GM04503 (cell line): ENCODE results near the gene NCAPD2.
"Not testable (repeated sequence)": the region's sequence is repeated elsewhere in the genome, so short reads cannot be mapped to it uniquely, and the experiment has no call there.

Experiments
- DNase-seq: peaks from one replicate; pipeline ENCODE4 v3.0.0-alpha.2; 2012; ENCODE audit warnings: low read depth

The NCAPD2 gene

DNA sequence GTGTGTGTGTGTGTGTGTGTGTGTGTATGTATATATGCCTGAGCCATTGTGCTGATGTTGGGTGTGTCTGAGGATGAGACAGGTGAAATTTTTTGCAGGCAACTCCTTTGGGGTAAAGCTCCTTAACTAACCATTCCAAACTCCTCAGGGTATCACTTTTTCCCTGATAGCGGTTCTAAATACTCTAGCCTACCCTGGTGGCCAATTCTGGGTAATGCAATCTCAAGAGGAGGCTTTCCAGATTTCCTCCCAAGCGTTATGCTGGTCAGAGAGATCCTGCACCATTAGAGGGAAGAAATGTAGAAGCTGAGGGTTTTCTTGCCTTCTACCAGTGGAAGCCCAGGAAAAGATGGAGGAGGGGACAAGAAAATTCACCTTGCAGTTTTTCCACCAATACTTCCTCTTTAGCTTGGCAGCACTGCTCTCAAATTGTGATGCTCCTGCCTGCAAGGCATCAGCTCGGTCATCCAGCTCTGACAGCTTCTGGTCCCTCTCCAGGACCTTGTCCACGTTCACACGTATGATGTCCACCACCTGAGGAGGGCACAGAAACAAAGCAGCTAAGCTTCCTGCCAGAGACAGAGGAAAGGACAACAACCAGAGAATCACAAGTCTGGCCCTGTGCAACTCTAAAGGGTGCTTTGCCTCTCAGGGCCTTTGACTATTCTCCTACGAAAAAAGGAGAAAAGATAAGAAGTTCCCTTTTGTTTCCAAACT, 28.3 kb upstream of the NCAPD2 start:
- no peak for DNase-seq

DNA sequence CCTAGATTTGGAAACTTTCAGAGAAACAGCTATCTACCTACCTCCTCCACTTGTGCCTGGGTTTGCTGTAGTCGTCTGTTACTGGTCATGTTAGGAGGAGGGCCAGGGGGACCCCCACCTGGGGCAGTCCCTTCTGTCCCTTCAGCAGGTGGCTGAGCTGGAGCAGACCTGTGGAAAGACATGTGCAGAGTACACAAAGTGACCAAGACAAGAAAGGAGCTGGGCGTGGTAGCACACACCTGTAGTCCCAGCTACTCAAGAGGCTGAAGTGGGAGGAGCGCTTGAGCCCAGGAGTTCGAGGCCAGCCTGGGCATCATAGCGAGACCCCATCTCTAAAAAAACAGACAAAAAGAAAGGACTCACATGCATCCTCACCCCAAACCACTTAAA, 27.7 kb upstream of the NCAPD2 start:
- DNase-seq, result no peak

DNA sequence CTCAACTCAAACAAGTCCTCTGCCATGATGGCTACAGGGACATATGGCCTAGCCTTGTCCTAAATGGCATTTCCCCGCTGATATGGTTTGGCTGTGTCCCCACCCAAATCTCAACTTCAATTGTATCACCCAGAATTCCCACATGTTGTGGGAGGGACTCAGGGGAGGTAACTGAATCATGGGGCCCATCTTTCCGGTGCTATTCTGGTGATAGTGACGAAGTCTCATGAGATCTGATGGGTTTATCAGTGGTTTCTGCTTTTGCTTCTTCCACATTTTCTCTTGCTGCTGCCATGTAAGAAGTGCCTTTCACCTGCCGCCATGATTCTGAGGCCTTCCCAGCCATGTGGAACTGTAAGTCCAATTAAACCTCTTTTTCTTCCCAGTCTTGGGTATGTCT, 27.2 kb upstream of the NCAPD2 start:
- not testable (repeated sequence) for DNase-seq

DNA sequence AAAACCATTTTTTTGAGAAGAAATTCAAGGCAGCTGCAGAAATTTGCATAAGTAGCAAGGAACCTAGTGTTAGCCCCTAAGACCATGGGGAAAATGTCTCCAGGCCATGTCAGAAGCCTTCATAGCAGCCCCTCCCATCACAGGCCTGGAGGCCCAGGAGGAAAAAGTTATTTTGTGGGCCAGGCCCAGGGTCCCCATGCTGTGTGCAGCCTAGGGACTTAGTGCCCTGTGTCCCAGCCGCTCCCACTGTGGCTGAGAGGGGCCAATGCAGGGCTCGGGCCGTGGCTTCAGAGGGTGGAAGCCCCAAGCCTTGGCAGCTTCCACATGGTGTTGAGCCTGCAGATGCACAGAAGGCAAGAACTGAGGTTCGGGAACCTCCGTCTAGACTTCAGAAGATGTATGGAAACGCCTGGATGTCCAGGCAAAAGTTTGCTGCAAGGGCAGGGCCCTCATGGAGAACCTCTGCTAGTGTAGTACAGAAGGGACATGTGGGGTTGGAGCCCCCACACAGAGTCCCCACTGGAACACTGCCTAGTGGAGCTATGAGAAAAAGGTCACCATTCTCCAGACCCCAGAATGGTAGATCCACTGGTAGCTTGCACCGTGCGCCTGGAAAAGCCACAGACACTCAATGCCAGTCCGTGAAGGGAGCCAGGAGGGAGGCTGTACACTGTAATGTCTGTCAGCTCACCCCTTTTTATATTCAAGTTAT, 26.2 kb upstream of the NCAPD2 start:
- not testable (repeated sequence) for DNase-seq

DNA sequence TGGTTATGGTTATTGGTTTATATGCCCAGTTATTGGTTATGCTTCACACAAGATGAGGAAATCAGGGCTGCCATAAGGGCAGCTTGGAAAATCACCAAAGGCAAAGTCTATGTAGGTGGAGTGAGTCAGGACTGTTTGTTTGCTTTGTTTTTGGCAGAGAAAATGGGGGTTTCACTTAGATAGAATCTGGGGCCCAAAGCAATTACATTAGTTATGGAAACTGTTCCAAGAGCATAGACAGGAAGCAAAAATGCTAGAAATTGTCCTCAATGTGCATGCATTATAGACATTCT, 25.7 kb upstream of the NCAPD2 start:
- DNase-seq, result no peak

DNA sequence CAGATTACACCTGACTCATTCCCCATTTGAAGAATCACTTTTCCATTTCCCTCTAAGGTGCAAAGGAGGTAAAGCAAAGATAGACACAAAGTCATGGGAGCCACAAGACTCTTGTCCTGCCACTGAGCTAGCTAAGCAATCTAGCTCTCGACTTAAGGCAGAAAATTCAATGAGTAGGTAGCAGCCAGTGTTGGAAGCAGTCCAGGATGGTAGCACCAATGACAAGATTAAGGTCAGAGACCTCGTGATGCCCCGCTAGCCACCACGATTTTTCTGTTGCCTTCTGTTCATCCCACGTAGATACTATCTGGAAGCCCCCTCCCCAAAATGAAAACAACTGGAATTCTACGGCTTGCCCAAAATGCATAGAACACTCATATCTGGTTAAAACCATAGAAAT, 24.8 kb upstream of the NCAPD2 start:
- DNase-seq, result no peak

DNA sequence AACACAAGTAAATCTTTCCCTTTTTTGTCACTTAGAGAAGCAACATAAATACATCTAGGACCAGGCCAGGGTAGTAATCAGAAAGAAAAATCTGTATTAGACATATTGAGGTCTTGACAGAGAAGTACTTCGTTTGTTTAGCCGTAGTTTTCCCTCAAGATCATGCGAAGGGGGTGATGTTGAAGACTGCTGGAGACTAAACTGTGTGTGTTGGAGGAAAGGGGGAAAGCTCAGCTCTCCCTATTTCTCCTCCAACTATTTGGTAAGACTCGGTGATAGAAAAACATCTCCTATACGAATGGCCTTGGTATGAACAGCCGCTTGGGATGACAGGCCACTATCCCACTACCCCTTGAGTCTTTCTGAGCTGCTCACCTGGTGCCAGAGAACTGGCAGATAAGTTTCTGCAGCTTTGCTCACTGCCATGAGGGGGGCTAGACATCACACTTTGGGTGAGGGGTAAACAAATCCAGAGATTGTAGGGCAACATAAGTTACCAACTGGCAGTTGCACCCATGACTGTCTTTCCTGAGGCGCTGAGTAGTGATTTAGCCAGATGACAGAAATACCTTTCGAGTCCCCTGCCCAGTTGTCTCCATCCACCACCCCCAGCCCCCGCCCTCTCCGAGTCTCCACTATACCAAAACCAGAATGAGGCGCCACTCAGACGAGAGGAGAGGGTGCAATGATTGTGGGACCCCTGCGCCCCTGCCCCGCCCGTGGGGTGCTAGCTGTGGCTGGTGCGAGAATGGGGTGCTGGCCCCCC, 24.1 kb upstream of the NCAPD2 start:
- no peak for DNase-seq

DNA sequence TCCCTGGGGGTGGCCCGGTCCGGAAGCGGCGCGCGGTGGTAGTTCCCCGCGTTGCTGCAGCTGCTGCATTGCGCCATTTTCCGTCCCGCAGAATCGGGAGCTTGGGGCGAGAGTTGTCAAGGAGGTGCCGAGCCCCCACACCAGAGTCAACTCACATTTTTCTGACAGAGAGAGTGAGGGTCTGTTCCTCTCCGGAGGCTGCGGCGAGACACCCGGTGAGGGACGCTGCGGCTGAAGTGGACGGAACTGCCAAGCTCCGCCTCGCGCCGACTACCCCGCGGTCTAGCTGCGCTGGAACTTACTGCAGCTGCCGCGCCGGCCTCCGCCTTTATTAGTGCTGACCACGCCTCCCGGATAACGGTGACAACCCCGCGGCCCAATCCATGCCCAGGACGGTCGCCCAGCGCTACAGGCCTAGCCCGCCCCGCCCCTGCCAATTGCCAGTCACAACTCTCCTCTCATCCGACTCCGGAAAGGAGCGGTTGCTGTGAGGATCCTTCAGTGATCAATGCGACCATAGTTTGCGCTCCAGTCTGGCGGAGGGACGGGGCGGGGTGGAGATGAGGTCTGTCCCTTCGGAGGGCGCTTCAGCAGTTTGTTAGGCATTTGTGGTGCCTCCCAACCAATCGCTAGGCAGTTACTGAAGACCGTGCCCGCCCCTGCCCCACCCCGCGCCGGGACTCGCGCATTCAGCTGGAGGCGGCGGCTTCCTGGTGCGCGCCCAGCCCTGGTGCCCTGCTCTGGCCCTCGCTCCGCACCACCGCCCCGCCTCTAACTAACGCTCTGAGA, 23.3 kb upstream of the NCAPD2 start, which contains the start of gene VAMP1:
VAMP1 (minus strand) TSS at position 303 of the 789 bp plus-strand sequence; CDS start at position 157, 146 bp downstream.
- DNase-seq, result peak; percentile 93

DNA sequence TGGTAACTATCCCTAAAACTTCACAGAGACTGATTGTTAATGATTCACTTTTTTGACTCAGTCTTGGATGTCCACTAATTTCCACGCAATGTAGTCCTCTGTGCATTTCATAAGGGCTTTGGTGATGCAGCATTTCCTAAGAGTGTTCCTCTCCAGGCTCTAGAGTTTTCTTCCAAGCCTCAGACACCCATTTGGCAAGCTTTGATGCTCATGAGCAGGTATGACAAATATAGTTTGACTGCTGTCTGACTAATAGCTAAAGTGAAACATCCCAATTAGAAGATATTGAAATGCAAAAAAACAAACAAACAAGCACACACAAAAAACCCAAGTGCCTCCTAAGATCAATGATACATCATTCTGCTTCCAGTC, 21.9 kb upstream of the NCAPD2 start:
- no peak for DNase-seq

DNA sequence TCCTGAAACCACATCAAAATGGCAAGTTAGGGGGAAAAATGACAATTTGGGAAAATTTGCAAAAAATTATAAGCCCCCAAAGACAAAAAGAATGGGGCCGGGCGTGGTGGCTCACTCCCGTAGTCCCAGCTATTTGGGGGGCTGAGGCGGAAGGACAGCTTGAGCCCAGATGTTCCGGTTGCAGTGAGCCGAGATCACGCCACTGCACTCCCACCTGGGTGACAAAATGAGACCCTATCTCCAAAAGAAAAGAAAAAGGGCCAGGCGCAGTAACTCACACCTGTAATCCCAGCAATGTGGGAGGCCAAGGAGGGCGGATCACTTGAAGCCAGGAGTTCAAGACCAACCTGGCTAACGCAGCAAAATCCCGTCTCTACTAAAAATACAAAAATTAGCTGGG, 21.4 kb upstream of the NCAPD2 start:
- DNase-seq, result no peak

DNA sequence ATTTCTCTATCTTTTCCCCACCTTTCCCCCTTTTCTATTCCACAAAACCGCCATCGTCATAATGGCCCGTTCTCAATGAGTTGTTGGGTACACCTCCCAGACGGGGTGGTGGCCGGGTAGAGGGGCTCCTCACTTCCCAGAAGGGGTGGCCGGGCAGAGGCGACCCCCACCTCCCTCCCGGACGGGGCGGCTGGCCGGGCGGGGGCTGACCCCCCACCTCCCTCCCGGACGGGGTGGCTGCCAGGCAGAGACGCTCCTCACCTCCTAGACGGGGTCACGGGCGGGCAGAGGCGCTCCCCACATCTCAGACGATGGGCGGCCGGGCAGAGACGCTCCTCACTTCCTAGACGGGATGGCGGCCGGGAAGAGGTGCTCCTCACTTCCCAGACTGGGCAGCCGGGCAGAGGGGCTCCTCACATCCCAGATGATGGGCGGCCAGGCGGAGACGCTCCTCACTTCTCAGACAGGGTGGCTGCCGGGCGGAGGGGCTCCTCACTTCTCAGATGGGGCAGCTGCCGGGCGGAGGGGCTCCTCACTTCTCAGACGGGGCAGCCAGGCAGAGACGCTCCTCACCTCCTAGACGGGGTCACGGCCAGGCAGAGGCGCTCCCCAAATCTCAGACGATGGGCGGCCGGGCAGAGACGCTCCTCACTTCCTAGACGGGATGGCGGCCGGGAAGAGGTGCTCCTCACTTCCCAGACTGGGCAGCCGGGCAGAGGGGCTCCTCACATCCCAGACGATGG, 18.5 kb upstream of the NCAPD2 start:
- not testable (repeated sequence) for DNase-seq

DNA sequence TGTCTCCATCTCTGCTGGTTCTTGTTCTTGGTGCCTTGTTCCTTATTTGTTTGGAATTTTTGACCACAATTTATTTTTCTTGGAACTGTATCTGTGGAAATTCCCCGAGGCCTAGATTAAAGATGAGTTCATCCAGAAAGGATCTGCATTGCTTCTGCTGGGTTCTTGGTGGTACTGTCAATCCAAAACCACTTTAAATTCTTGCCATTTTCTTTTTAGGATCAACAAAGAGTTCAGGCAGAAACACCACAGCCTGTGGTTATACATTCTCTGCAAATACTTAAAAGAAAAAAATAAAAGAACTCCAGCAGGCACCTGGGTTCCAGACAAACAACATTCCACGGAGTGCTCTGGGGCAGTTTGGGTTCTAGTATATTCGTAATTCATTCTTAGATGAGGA, 17.4 kb upstream of the NCAPD2 start:
- peak; percentile 68 for DNase-seq

DNA sequence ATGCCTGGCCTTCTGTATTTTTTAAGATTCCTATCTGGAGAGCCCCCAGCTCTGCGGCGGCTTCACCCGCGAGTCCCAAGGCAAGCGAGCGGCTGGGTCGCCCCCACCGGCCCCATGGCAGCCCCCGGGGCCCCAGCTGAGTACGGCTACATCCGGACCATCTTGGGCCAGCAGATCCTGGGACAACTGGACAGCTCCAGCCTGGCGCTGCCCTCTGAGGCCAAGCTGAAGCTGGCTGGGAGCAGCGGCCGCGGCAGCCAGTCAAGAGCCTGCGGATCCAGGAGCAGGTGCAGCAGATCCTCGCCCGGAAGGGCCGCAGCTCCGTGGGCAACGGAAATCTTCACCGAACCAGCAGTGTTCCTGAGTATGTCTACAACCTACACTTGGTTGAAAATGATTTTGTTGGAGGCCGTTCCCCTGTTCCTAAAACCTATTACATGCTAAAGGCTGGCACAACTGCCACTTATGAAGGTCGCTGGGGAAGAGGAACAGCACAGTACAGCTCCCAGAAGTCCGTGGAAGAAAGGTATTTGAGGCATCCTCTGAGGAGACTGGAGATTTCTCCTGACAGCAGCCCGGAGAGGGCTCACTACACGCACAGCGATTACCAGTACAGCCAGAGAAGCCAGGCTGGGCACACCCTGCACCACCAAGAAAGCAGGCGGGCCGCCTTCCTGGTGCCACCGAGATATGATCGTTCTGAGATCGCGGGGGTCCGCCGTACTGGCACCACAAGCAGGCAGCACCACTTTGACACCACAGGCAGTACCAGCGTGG, 16.1 kb upstream of the NCAPD2 start:
- not testable (repeated sequence) for DNase-seq

DNA sequence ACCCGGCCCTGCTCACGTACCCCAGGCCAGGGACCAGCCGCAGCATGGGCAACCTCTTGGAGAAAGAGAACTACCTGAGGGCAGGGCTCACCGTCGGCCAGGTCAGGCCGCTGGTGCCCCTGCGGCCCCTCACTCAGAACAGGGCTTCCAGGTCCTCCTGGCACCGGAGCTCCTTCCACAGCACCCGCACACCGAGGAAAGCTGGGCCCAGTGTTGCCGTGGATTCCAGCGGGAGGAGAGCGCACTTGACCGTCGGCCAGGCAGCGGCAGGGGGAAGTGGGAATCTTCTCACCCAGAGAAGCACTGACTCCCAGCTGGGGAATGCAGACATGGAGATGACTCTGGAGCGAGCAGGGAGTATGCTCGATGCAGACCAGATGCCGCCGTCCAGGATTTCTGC, 15.5 kb upstream of the NCAPD2 start:
- DNase-seq, result no peak

DNA sequence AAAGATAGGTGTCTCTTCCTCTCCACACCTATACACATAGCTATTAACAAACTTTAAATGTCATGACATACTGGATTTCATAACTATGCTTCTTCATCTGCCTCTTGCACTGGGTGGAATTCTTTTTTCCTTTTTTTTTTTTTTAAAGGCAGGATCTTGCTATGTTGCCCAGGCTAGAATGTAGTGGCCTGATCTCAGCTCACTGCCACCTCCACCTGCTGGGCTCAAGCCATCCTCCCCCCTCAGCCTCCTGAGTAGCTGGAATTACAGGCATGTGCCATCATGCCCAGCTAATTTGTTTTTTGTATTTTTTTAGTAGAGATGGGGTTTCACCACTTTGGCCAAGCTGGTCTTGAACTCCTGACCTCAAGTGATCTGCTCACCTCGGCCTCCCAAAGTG, 5.7 kb upstream of the NCAPD2 start:
- DNase-seq, result no peak

DNA sequence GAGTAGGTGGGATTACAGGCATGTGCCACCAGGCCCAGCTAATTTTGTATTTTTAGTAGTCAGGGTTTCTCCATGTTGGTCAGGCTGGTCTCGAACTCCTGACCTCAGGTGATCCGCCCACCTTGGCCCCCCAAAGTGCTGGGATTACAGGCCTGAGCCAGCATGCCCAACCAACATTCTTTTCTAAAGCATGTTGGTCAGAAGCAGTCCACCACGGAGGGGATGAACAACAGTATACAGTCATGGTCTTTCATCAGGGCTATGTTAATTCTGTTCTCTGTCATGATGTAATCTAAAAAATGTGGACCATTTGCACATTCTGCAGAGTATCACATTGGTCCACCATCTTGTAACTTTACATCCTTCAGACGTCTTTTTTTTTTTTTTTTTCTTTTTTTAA, 4.5 kb upstream of the NCAPD2 start:
- DNase-seq, result no peak

DNA sequence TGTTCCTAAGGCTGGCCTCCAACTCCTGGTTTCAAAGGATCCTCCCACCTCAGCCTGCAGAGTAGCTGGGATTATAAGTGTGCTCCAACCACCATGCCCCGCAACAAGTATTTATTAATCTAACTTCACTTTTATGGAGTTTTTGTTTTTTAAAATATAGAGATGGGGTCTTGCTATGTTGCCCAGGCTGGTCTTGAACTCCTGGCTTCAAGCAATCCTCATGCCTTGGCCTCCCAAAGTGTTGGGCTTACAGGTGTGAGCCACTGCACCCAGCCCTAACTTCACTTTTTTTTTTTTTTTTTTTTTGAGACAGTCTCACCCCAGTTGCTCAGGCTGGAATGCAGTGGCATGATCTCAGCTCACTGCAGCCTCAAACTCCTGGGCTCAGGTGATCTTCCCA, 3.2 kb upstream of the NCAPD2 start:
- not testable (repeated sequence) for DNase-seq

DNA sequence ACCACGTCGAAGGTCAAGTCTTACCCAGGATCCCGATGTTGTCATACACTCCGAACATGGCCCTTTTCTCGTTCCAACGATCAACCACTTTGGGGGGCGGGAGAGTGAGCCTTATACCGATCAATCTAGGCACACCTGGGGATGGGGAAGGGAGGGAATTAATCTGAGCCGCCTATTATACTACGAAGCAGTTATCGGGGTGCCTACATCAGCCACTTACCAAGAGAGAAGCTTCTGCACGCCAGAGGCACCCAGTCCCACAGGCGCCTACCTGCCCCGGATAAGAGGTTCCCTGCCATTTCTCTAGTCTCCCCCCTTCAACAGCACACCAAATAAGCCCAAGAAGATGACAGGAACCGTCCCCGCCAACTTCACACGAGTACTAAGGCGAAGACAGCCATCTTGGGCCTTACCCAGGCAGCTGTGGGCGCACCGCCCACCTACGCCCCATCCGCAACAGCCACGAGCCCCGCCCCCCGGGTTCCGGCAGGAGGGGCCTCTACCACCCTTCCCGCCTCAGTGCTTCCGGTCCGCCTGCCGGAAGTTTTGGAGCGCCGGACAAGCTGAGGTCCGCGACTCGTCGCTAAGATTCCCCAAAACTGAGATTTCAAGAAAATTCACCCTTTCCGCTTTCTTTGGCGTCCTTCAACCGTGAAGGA, 935 bp upstream of the NCAPD2 start, which contains the start of gene MRPL51:
MRPL51 (minus strand) TSS at position 425 of the 659 bp plus-strand sequence; CDS start at position 299, 126 bp downstream.
- peak; percentile 64 for DNase-seq

DNA sequence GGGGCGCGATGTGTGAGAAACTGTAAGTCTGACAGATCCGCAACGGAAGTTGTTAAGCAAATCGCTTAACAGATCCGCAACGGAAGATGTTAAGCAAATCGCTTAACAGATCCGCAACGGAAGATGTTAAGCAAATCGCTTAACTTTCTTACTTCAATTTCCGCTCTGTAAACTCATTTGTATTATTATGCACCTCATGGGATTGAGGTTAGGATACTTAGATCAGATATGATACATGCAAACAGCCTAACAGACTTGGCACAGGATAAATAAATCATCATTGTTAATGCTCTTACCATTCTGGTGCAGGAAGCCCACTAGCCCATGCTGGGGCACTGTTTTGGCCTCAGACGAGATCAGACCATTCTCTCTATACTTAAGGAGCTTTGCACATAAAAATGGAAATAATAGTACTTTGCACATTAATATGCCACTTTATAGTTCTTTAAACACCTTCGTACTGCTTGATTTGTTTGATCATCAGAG, 399 bp downstream of the NCAPD2 start:
- DNase-seq, result no peak

DNA sequence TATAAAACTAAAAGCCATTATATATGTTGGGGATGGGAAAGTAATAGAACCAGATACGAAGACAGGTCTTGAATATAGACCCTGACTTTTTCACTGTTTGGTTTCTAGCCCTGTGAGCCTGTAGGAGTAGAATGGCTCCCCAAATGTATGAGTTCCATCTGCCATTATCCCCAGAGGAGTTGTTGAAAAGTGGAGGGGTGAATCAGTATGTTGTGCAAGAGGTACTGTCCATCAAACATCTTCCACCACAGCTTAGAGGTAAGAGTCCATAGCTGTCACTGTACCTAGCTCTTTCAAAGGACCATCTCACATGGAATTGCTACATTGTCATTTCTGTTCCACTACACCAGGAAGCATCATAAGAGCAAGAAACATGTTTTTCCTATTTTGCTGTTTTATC, 1.1 kb downstream of the NCAPD2 start:
- DNase-seq, result no peak
